HCT116 (cell line): ENCODE measurements around the gene IMMP2L. TPM values are rescaled to one million over a fixed set of nuclear protein-coding genes. Genes with fewer than 3 reads are reported as not detected.

Experiments
- ATAC-seq: fragments of 200-7000 bp; cut with Tn5 transposase; 2 replicates; pipeline ENCODE4 v1.9.1; 2020; ENCODE audit warnings: mild to moderate bottlenecking, moderate library complexity
- BruUV-seq: library from RNA; stranded (reverse); fragments of 400-500 nt; replicated peaks from 2 replicates; lab custom pipeline; 2021; lab: Mats Ljungman, UMichigan
- CTCF ChIA-PET: fragments of 300-600 bp; sonication (Branson Sonifier 250); formaldehyde crosslinking; loops from one replicate; lab custom pipeline; 2021; ENCODE audit warnings: antibody characterized with exemption; lab: Charles Lee
- POLR2A ChIA-PET: fragments of 300-600, 350-600 bp; sonication (Branson Sonifier 250); formaldehyde crosslinking; loops from one replicate; lab custom pipeline; 2021; ENCODE audit warnings: antibody characterized with exemption; lab: Charles Lee
- RAD21 ChIA-PET, 2 experiments: fragments of 300-600 bp; sonication (Branson Sonifier 250); formaldehyde crosslinking; loops; one replicate each; lab custom pipeline; 2023; ENCODE audit warnings: low total read pairs in 2 of 2; ENCODE audit not compliant: uncharacterized antibody in 2 of 2, unreplicated experiment in 2 of 2, low non-redundant PET in 1 of 2; lab: Charles Lee
- DNase-seq: peaks from one replicate; pipeline ENCODE4 v3.0.0-alpha.2; 2010; ENCODE audit warnings: low read depth, low spot score
- H2AFZ ChIP-seq: fragments of 200-600 bp; shearing (Covaris generic), sonication (generic); 2 replicates; pipeline ENCODE4 v1.6.1; 2017; ENCODE audit warnings: low read depth, mixed run types, mixed read lengths, antibody characterized with exemption, low read length; ENCODE audit not compliant: poor library complexity, severe bottlenecking
- H3K27ac ChIP-seq: 2 replicates; pipeline ENCODE4 v1.5.1; 2012; ENCODE audit warnings: low read depth, low read length
- H3K27me3 ChIP-seq: fragments of 200-600 bp; sonication (generic); 2 replicates; pipeline ENCODE4 v1.6.1; 2016; ENCODE audit warnings: mixed run types, low read length, mixed read lengths; ENCODE audit not compliant: insufficient read depth
- H3K36me3 ChIP-seq, 2 experiments: fragments of 200-500 bp in 1 of 2; fragments of 200-600 bp in 1 of 2; sonication (Bioruptor generic) in 1 of 2; sonication (generic) in 1 of 2; 2 replicates each; pipeline versions ENCODE4 v1.5.1 to v1.6.1; 2014 to 2016; ENCODE audit warnings: low read length in 2 of 2, inconsistent platforms in 1 of 2, mixed read lengths in 1 of 2, mixed run types in 1 of 2; ENCODE audit not compliant: insufficient read depth in 2 of 2, control insufficient read depth in 1 of 2
- H3K4me1 ChIP-seq, 2 experiments: fragments of 200-600 bp in 1 of 2; sonication (generic) in 1 of 2; 2 replicates each; pipeline versions ENCODE4 v1.5.1 to v1.6.1; 2012 to 2017; ENCODE audit warnings: low read length in 2 of 2, inconsistent platforms in 1 of 2, mild to moderate bottlenecking in 1 of 2, mixed read lengths in 1 of 2, mixed run types in 1 of 2, moderate library complexity in 1 of 2; ENCODE audit not compliant: insufficient read depth in 2 of 2, control insufficient read depth in 1 of 2
- H3K4me2 ChIP-seq: fragments of 200-600 bp; sonication (generic); 2 replicates; pipeline ENCODE4 v1.6.1; 2017; ENCODE audit warnings: mixed run types, low read length, mixed read lengths
- H3K4me3 ChIP-seq, 2 experiments: fragments of 200-600 bp in 1 of 2; sonication (generic) in 1 of 2; replicated peaks in 1 of 2; 2 replicates each; pipeline ENCODE4 v1.5.1; 2011 to 2016; ENCODE audit warnings: low read length in 2 of 2, control low read depth in 1 of 2, low read depth in 1 of 2, mild to moderate bottlenecking in 1 of 2, mixed read lengths in 1 of 2, mixed run types in 1 of 2
- H3K79me2 ChIP-seq: fragments of 200-600 bp; sonication (generic); 2 replicates; pipeline ENCODE4 v1.6.1; 2017; ENCODE audit warnings: mild to moderate bottlenecking, mixed run types, low read length, moderate library complexity, mixed read lengths; ENCODE audit not compliant: insufficient read depth
- H3K9ac ChIP-seq: fragments of 200-600 bp; sonication (generic); 2 replicates; pipeline ENCODE4 v1.6.1; 2016; ENCODE audit warnings: low read length, mixed read lengths
- H3K9me2 ChIP-seq: fragments of 200-600 bp; sonication (generic), shearing (Covaris generic); 2 replicates; pipeline ENCODE4 v1.6.1; 2017; ENCODE audit warnings: mixed run types, mild to moderate bottlenecking, moderate library complexity; ENCODE audit not compliant: insufficient read depth
- H3K9me3 ChIP-seq, 2 experiments: fragments of 200-500 bp in 1 of 2; fragments of 200-600 bp in 1 of 2; sonication (Bioruptor generic) in 1 of 2; sonication (generic) in 1 of 2; 2 replicates each; pipeline ENCODE4 v1.6.1; 2014 to 2017; ENCODE audit warnings: low read length in 2 of 2, mixed read lengths in 2 of 2, inconsistent platforms in 1 of 2, low read depth in 1 of 2, mild to moderate bottlenecking in 1 of 2, mixed run types in 1 of 2, moderate library complexity in 1 of 2; ENCODE audit not compliant: control insufficient read depth in 1 of 2, insufficient read depth in 1 of 2
- H4K20me1 ChIP-seq: fragments of 200-600 bp; sonication (generic), shearing (Covaris generic); 2 replicates; pipeline ENCODE4 v1.6.1; 2017; ENCODE audit warnings: mixed run types, mild to moderate bottlenecking, moderate library complexity; ENCODE audit not compliant: insufficient read depth
- ATF3 ChIP-seq: IDR thresholded peaks from 2 replicates; pipeline ENCODE4 v1.6.1; 2012
- CEBPB ChIP-seq: IDR thresholded peaks from 2 replicates; pipeline ENCODE4 v1.6.1; 2012; ENCODE audit warnings: low read depth
- EZH2 ChIP-seq: fragments of 200-600 bp; sonication (generic); IDR thresholded peaks from 2 replicates; pipeline ENCODE4 v1.6.1; 2017; ENCODE audit warnings: antibody characterized with exemption, mixed run types
- POLR2A ChIP-seq: IDR thresholded peaks from 2 replicates; pipeline ENCODE4 v1.7.0; 2011; ENCODE audit warnings: borderline replicate concordance; ENCODE audit not compliant: insufficient read depth, insufficient read length; ENCODE audit errors: extremely low read depth
- POLR2AphosphoS5 ChIP-seq: IDR thresholded peaks from 2 replicates; pipeline ENCODE4 v1.6.1; 2011; ENCODE audit warnings: mild to moderate bottlenecking, low read depth, low read length, moderate library complexity
- REST ChIP-seq: IDR thresholded peaks from 2 replicates; pipeline ENCODE4 v1.6.1; 2012; ENCODE audit warnings: low read depth
- SIN3A ChIP-seq: IDR thresholded peaks from 2 replicates; pipeline ENCODE4 v1.6.1; 2012; ENCODE audit warnings: low read depth
- SP1 ChIP-seq: IDR thresholded peaks from 2 replicates; pipeline ENCODE4 v1.6.1; 2012; ENCODE audit warnings: low read depth
- YY1 ChIP-seq: IDR thresholded peaks from 2 replicates; pipeline ENCODE4 v1.6.1; 2011; ENCODE audit warnings: low read length, low read depth, moderate library complexity, mild to moderate bottlenecking; ENCODE audit not compliant: insufficient replicate concordance; ENCODE audit errors: extremely low read depth
- ZBTB33 ChIP-seq: IDR thresholded peaks from 2 replicates; pipeline ENCODE4 v1.6.1; 2011; ENCODE audit warnings: mild to moderate bottlenecking, low read length, moderate library complexity; ENCODE audit not compliant: insufficient replicate concordance; ENCODE audit errors: extremely low read depth
- ZNF274 ChIP-seq: fragments of 200-500 bp; sonication (Bioruptor generic); IDR thresholded peaks from 2 replicates; pipeline ENCODE4 v1.6.1; 2014; ENCODE audit warnings: mild to moderate bottlenecking, low read depth, low read length, inconsistent platforms
- intact Hi-C: fragments of 100-400 bp; cut with micrococcal nuclease; formaldehyde crosslinking; loops from 2 replicates; pipeline ENCODE4 v1.10.0; 2022
- total RNA-seq: library from RNA; stranded (reverse); gene quantifications from one replicate; pipeline ENCODE4 v1.2.1, GENCODE V29; 2021; ENCODE audit not compliant: unreplicated experiment

The IMMP2L gene
- total RNA-seq, 1 experiment from 2014 or later, result 21.1 TPM

GRCh38 chr7:110974441-110974840 is 587.9 kb downstream of the IMMP2L start:
- Histone ChIP-seq H3K9ac (no peak overlapping the region), H4K20me1 (no peaks in the 10 kb centered on the region), H3K4me3 (no peak overlapping the region), H3K27me3 (no peaks in the 10 kb centered on the region), H3K9me2 (no peaks in the 10 kb centered on the region), H3K27ac (no peak overlapping the region), H3K9me3 (no peaks in the 10 kb centered on the region), H2AFZ (no peak overlapping the region), H3K4me2 (no peak overlapping the region), H3K79me2 (no peaks in the 10 kb centered on the region), H3K4me1 (no peaks in the 10 kb centered on the region), H3K36me3 (no peaks in the 10 kb centered on the region)
- intact Hi-C loops, result loop anchor here (10.0 kb wide), 1 partner anchor 290 kb away; no protein-coding TSS in a partner anchor
- no peak for ATAC-seq
- ChIA-PET POLR2A (no interaction called here), RAD21 (no interaction called here), CTCF (no interaction called here)
- TF ChIP-seq POLR2A (no peak), ZBTB33 (no peak), SP1 (no peak), EZH2 (no peak), YY1 (no peak), CEBPB (no peak), POLR2AphosphoS5 (no peak), ZNF274 (no peak), ATF3 (no peak), SIN3A (no peak), REST (no peak)
- DNase-seq, result no peak
- no TSS peak for BruUV-seq
